DOHH2 (cell line): ENCODE measurements around the gene PRDM1.

Experiments used
- CTCF ChIP-seq: fragments of 200-600 bp; sonication (generic); IDR thresholded peaks from one replicate; pipeline ENCODE4 v1.5.1; 2014; ENCODE audit warnings: antibody characterized with exemption, mild to moderate bottlenecking, low read depth, low read length; ENCODE audit not compliant: poor library complexity, severe bottlenecking
- EZH2phosphoT487 ChIP-seq: fragments of 200-600 bp; sonication (generic); IDR thresholded peaks from 2 replicates; pipeline ENCODE4 v1.6.1; 2017; ENCODE audit warnings: borderline replicate concordance, mild to moderate bottlenecking, antibody characterized with exemption, low read length, moderate library complexity, mixed read lengths

GRCh38 chr6:106105493-106105892, 19.4 kb downstream of the PRDM1 start:
- TF ChIP-seq CTCF (no peak), EZH2phosphoT487 (no peak)
